Natural killer cell (primary cell): ENCODE measurements around the gene CARD6. TPM values are rescaled to one million over a fixed set of nuclear protein-coding genes. Genes with fewer than 3 reads are reported as not detected.

Experiments used
- ATAC-seq, 3 donors: fragments of 150-1000 bp in 2 of 3; fragments of 200-7000 bp in 1 of 3; cut with Tn5 transposase; 1 replicate in 1 of 3; 2 replicates in 2 of 3; pipeline ENCODE4 v1.10.0; 2021; ENCODE audit warnings: mild to moderate bottlenecking in 2 of 3, moderate library complexity in 2 of 3
- DNase-seq, 2 donors: peaks; one replicate each; pipeline versions ENCODE4 v3.0.0 to v3.0.0-alpha.2; 2013 to 2021; ENCODE audit warnings: mixed read lengths in 1 of 2
- H3K27ac ChIP-seq: one replicate; pipeline ENCODE4 v1.5.1; 2013; ENCODE audit warnings: mild to moderate bottlenecking, low read length
- H3K27me3 ChIP-seq: one replicate; pipeline ENCODE4 v1.6.1; 2013; ENCODE audit warnings: low read length; ENCODE audit not compliant: control insufficient read depth, insufficient read depth
- H3K36me3 ChIP-seq: one replicate; pipeline ENCODE4 v1.6.1; 2013; ENCODE audit warnings: low read length; ENCODE audit not compliant: control insufficient read depth, insufficient read depth
- H3K4me1 ChIP-seq: one replicate; pipeline ENCODE4 v1.6.1; 2013; ENCODE audit warnings: low read length; ENCODE audit not compliant: control insufficient read depth, insufficient read depth
- H3K4me3 ChIP-seq: one replicate; pipeline ENCODE4 v1.5.1; 2013; ENCODE audit warnings: low read length
- H3K9me3 ChIP-seq: one replicate; pipeline ENCODE4 v1.6.1; 2013; ENCODE audit warnings: low read length; ENCODE audit not compliant: control insufficient read depth, insufficient read depth
- H3K27ac Mint-ChIP-seq, 2 donors: one replicate each; pipeline ENCODE4 v1.8.0; 2022; ENCODE audit warnings: mild to moderate bottlenecking in 2 of 2, mixed read lengths in 2 of 2, moderate library complexity in 1 of 2
- H3K27me3 Mint-ChIP-seq, 2 donors: one replicate each; pipeline ENCODE4 v1.8.0; 2022; ENCODE audit warnings: low read depth in 2 of 2, mixed read lengths in 2 of 2
- H3K36me3 Mint-ChIP-seq: one replicate; pipeline ENCODE4 v1.8.0; 2022; ENCODE audit warnings: mixed read lengths
- H3K4me1 Mint-ChIP-seq, 2 donors: one replicate each; pipeline ENCODE4 v1.8.0; 2022; ENCODE audit warnings: mixed read lengths in 2 of 2
- H3K4me3 Mint-ChIP-seq: one replicate; pipeline ENCODE4 v1.8.0; 2022; ENCODE audit warnings: mild to moderate bottlenecking, moderate library complexity, mixed read lengths
- H3K9me3 Mint-ChIP-seq, 2 donors: one replicate each; pipeline ENCODE4 v1.8.0; 2022; ENCODE audit warnings: mixed read lengths in 2 of 2
- WGBS: methylation state at CpG from one replicate; pipeline ENCODE4 v1.1.7; 2013; ENCODE audit warnings: missing lambda C conversion rate; ENCODE audit not compliant: insufficient coverage; 5-methylcytosine and 5-hydroxymethylcytosine counted together
- intact Hi-C: fragments of 100-400 bp; cut with micrococcal nuclease; formaldehyde crosslinking; loops from one replicate; pipeline ENCODE4 v1.14.2; 2022
- total RNA-seq, 4 donors: library from RNA; stranded (reverse); fragments of 120-200 nt in 1 of 4; gene quantifications; one replicate each; pipeline versions ENCODE4 v1.2.3 to v1.2.4, GENCODE V29; 2013 to 2022
- TF ChIP-seq, protein P1 (sequence below): fragments of 200-600 bp; IDR thresholded peaks from one replicate; pipeline ENCODE4 v1.8.0; 2022; ENCODE audit warnings: antibody characterized with exemption

Gene CARD6
- total RNA-seq, 3 donors from 2014 or later (not counting 1 experiment from before 2014, with no cell fraction given) = 3.4 to 5.2 (median 3.9) TPM

DNA sequence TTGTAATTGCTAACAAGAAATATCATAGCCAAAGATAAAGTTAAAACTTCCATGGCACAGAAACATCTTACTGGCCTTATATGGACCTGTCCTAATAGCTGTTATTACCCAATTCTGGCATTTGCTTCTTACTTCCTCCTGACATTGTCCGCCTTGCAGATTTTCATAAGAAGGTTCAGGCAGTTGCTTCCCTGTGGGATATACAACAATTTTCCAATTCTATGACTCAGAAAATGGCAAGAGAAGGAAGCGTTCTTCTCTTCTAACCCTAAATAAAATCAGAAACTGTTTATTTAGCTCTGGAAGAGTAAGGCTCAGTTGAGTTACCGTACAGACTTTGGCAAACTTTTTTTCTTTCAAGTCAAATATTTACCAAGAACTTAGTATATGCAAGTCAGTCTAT, 44.7 kb upstream of the CARD6 start:
- 85% methylated on average over 2 of the region's 3 CpGs for WGBS
- Histone ChIP-seq H3K36me3 (no peaks in the 10 kb centered on the region), H3K27me3 (no peaks in the 10 kb centered on the region), H3K27ac (no peak overlapping the region), H3K4me1 (peaks cover 8% of the 10 kb centered on the region), H3K9me3 (no peaks in the 10 kb centered on the region), H3K4me3 (no peak overlapping the region)
- DNase-seq (peak in 1 of 2 donors; percentile 6), ATAC-seq (no peak)
- Mint-ChIP-seq H3K4me1 (peaks cover 46 to 47% of the 10 kb centered on the region in 2 donors), H3K36me3 (no peaks in the 10 kb centered on the region), H3K27ac (peak overlapping the region; percentile 89 to 95), H3K4me3 (peak overlapping the region; percentile 92), H3K9me3 (no peaks in the 10 kb centered on the region), H3K27me3 (peaks cover 0 to under 1% of the 10 kb centered on the region in 2 donors)
- intact Hi-C loops = no loop called here
- TF ChIP-seq, protein P1, sequence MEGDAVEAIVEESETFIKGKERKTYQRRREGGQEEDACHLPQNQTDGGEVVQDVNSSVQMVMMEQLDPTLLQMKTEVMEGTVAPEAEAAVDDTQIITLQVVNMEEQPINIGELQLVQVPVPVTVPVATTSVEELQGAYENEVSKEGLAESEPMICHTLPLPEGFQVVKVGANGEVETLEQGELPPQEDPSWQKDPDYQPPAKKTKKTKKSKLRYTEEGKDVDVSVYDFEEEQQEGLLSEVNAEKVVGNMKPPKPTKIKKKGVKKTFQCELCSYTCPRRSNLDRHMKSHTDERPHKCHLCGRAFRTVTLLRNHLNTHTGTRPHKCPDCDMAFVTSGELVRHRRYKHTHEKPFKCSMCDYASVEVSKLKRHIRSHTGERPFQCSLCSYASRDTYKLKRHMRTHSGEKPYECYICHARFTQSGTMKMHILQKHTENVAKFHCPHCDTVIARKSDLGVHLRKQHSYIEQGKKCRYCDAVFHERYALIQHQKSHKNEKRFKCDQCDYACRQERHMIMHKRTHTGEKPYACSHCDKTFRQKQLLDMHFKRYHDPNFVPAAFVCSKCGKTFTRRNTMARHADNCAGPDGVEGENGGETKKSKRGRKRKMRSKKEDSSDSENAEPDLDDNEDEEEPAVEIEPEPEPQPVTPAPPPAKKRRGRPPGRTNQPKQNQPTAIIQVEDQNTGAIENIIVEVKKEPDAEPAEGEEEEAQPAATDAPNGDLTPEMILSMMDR = no peak

DNA sequence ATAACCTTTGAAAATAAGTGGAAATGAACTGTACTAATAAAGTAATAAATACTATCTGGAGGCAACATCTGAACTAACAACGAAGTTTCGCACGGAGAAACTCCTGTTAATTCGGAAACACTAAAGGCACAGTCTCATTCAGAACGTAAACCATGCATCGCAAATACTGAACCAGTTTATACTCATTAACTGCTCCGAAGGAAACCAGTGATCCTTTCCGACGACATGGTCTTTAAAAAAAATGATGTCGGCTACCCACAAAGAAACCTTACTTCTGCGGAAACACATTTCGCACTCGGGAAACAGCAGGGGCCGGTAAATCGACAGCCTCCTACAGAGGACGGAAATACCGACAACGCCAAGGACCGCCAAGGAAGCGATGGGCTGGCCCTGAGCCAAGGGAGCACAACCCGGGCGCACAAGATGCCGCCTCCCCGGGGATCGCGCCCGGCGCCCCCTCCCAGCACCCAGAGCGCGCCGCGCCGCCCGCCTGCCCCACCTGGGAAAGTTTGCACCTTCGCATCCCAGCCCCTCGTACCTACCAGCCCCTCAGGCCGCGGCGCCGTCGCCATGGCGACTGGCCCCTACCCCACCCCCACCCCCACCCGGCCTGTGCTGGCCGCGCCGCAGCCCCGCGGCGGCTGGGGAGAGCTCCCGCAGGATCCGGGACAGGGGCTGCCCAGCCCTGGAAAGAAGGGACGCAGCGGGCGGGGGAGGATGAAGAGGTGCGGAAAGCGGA, 43.7 kb upstream of the CARD6 start:
- TF ChIP-seq, protein P1 = no peak
- peak; percentile 68 to 89 for DNase-seq
- H3K27me3 ChIP-seq = no peaks in the 10 kb centered on the region
- ATAC-seq = peak; percentile 24 to 41 (median 33)
- Mint-ChIP-seq H3K4me1 (peaks cover 43 to 46% of the 10 kb centered on the region in 2 donors), H3K4me3 (peak overlapping the region; percentile 92), H3K36me3 (no peaks in the 10 kb centered on the region), H3K27ac (peak overlapping the region; percentile 89 to 95), H3K9me3 (no peaks in the 10 kb centered on the region), H3K27me3 (peaks cover 0 to 7% of the 10 kb centered on the region in 2 donors)
- H3K27ac ChIP-seq = peak overlapping the region; percentile 92
- H3K4me1 ChIP-seq = peaks cover 8% of the 10 kb centered on the region
- H3K9me3 ChIP-seq = no peaks in the 10 kb centered on the region
- under 1% methylated on average over 50 of the region's 56 CpGs for WGBS
- intact Hi-C loops = loop anchor here (1.0 kb wide), 2 partner anchors 37 to 42 kb away; partner anchors contain the start of gene TTC33
- H3K36me3 ChIP-seq = no peaks in the 10 kb centered on the region
- peak overlapping the region; percentile 97 for H3K4me3 ChIP-seq

- peak within 1 kb of the TSS; percentile 97 for H3K4me3 ChIP-seq
- TF ChIP-seq, protein P1 = peak; percentile 73
- DNase-seq = peak; percentile 92 to 95
- Mint-ChIP-seq H3K27me3 (peaks cover 0 to 7% of the 10 kb centered on the region in 2 donors), H3K36me3 (no peaks in the 10 kb centered on the region), H3K9me3 (no peaks in the 10 kb centered on the region), H3K27ac (peak within 1 kb of the TSS; percentile 89 to 95), H3K4me1 (peaks cover 43 to 44% of the 10 kb centered on the region in 2 donors), H3K4me3 (peak within 1 kb of the TSS; percentile 92)
- no peaks in the 10 kb centered on the region for H3K9me3 ChIP-seq
- peak within 1 kb of the TSS; percentile 96 for H3K27ac ChIP-seq
- H3K4me1 ChIP-seq = peaks cover 8% of the 10 kb centered on the region
- WGBS = under 1% methylated on average over 66 of the region's 70 CpGs
- peak; percentile 93 to 99 (median 95) for ATAC-seq
- H3K36me3 ChIP-seq = no peaks in the 10 kb centered on the region
- intact Hi-C loops = loop anchor here (1.0 kb wide), 2 partner anchors 36 to 43 kb away; partner anchors contain the start of gene TTC33
- H3K27me3 ChIP-seq = no peaks in the 10 kb centered on the region
Observed at GRCh38 chr5:40798012-40798800, 43.0 kb upstream of the CARD6 start, which contains the start of gene PRKAA1. Gene PRKAA1, minus strand, starts transcription at chr5:40798374. Its CDS starts 185 bp downstream, at chr5:40798189.
